Lower leg skin (tissue), 3 donors: ENCODE data around the gene UGT2B7.

Source experiments
- POLR2A ChIP-seq, 2 donors: fragments of 450-650 bp; IDR thresholded peaks; one replicate each; pipeline ENCODE4 v1.6.1; 2016 to 2017; ENCODE audit warnings: antibody characterized with exemption in 2 of 2, mild to moderate bottlenecking in 1 of 2, moderate library complexity in 1 of 2
- TF ChIP-seq, protein P1 (sequence below), 3 donors: fragments of 450-650 bp; IDR thresholded peaks; one replicate each; pipeline ENCODE4 v1.5.1; 2016; ENCODE audit warnings: antibody characterized with exemption in 3 of 3, mild to moderate bottlenecking in 3 of 3, moderate library complexity in 2 of 3

DNA sequence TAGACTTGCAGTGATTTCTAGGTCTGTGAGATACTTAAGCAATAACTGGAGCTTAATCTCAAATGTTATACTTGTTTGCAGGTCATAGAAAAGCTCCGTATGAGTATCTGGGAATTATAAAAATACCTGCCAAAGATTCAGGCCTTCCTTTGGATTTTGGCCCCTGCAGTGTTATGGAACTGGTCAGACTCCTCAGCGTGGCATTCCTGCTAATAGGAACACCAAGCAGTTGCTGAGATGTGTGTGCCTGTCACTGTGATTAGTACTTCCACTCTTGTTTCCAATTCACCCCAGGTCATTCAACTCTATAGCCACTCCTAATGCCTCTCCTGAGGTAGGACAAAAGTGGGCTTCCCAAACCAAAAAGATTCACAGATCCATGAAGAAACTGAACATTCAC, 7.8 kb upstream of the UGT2B7 start:
- TF ChIP-seq, protein P1, sequence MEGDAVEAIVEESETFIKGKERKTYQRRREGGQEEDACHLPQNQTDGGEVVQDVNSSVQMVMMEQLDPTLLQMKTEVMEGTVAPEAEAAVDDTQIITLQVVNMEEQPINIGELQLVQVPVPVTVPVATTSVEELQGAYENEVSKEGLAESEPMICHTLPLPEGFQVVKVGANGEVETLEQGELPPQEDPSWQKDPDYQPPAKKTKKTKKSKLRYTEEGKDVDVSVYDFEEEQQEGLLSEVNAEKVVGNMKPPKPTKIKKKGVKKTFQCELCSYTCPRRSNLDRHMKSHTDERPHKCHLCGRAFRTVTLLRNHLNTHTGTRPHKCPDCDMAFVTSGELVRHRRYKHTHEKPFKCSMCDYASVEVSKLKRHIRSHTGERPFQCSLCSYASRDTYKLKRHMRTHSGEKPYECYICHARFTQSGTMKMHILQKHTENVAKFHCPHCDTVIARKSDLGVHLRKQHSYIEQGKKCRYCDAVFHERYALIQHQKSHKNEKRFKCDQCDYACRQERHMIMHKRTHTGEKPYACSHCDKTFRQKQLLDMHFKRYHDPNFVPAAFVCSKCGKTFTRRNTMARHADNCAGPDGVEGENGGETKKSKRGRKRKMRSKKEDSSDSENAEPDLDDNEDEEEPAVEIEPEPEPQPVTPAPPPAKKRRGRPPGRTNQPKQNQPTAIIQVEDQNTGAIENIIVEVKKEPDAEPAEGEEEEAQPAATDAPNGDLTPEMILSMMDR (IDR thresholded peaks at IDR 0.05), result no peak
- no peak for TF ChIP-seq POLR2A (IDR thresholded peaks at IDR 0.05)
